BLaER1 (cell line): ENCODE data around the gene CAPN5.
A peak's percentile ranks its signal among the peaks of the same experiment; 100 is the strongest.

Experiments
- H3K27ac ChIP-seq: shearing (Covaris generic); formaldehyde crosslinking; 2 replicates; pipeline ENCODE4 v1.8.1; 2022
- H3K27me3 ChIP-seq: shearing (Covaris generic); formaldehyde crosslinking; 2 replicates; pipeline ENCODE4 v1.8.1; 2022
- H3K36me3 ChIP-seq: shearing (Covaris generic); formaldehyde crosslinking; 2 replicates; pipeline ENCODE4 v1.8.1; 2022
- H3K4me1 ChIP-seq: shearing (Covaris generic); formaldehyde crosslinking; 2 replicates; pipeline ENCODE4 v1.8.1; 2022
- H3K4me2 ChIP-seq: shearing (Covaris generic); formaldehyde crosslinking; 2 replicates; pipeline ENCODE4 v1.8.1; 2022
- H3K4me3 ChIP-seq: shearing (Covaris generic); formaldehyde crosslinking; 2 replicates; pipeline ENCODE4 v1.8.1; 2022
- H3K9ac ChIP-seq: shearing (Covaris generic); formaldehyde crosslinking; 2 replicates; pipeline ENCODE4 v1.8.1; 2022
- H3K9me3 ChIP-seq: shearing (Covaris generic); formaldehyde crosslinking; 2 replicates; pipeline ENCODE4 v1.8.1; 2022
- H4K20me1 ChIP-seq: shearing (Covaris generic); formaldehyde crosslinking; 2 replicates; pipeline ENCODE4 v1.8.1; 2022
- Cebpa-rat ChIP-seq: shearing (Covaris generic); IDR thresholded peaks from 2 replicates; pipeline ENCODE4 v1.8.1; 2022

Gene CAPN5

DNA sequence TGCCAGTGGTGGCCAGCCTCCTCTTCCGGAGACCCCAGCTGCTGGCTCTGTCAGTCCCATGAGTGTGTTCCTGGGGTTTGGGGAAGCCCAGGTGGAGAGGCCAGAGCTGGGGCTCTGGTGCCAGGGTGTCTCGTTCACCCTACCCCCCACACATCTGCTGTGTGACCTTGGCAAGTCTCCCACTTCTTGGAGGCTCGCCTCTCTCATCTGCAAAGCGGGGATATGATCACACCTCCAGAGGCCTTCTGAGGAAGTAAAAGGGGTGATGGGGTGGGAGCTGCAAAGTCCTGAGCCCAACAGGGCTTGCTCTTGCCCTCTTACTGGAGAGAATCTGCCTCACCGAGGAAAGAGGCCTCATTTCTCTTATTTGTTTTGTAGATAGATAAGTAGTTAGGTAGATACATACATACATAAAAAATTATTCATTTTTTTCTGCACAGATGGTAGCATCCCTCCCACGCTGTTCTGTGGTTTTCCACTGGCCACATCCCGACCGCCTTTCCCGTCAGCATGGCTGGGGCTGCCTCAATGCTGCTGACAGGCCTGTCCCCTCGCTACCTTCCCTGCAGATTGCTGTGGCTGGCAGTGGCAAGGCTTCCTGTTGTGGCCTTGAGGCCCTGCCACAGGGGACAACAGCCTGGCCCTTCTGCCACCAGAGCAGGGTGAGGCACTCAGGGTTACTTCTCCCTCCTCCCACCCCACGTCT, 85.2 kb downstream of the CAPN5 start:
- Histone ChIP-seq H3K4me1 (peaks cover 94% of the 10 kb centered on the region), H3K9ac (peak overlapping the region; percentile 36; the same call in 1 of the 2 replicates)

DNA sequence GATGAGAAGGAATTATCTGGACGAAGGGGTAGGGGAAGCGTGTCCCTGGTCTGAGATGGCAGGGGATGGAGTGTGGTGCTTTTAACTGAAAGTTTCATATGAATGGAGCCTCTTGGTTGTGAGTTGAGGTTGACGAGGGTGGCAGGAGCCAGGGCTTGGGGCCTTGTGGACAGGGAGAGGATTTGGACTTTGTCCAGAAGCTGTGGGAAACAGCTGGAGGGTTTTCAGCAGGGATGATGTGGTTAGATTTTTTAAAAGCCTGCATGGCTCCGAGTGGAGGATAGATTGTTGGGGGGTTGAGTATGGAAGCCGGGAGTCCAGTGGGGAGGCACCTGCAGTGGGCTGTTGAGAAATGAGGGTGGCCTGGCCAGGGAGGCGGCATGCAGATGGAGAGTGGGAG, 86.1 kb downstream of the CAPN5 start:
- Histone ChIP-seq H3K27me3 (no peaks in the 10 kb centered on the region), H3K9me3 (no peaks in the 10 kb centered on the region), H3K36me3 (no peaks in the 10 kb centered on the region), H3K27ac (peak overlapping the region; percentile 72), H3K4me2 (peak overlapping the region; percentile 94), H3K4me1 (peaks cover 86% of the 10 kb centered on the region), H3K9ac (peak overlapping the region; percentile 36; the same call in 1 of the 2 replicates), H4K20me1 (no peaks in the 10 kb centered on the region), H3K4me3 (peak overlapping the region; percentile 15; the same call in 1 of the 2 replicates)
- TF ChIP-seq Cebpa-rat = no peak

More for the DNA sequence above, 85.2 kb downstream of the CAPN5 start:
- H3K27ac ChIP-seq = peak overlapping the region; percentile 72
- H3K27me3 ChIP-seq = no peaks in the 10 kb centered on the region
- H3K4me3 ChIP-seq = peak overlapping the region; percentile 15; the same call in 1 of the 2 replicates
- TF ChIP-seq Cebpa-rat = no peak
- H3K4me2 ChIP-seq = peak overlapping the region; percentile 94
- H3K9me3 ChIP-seq = no peaks in the 10 kb centered on the region
- no peaks in the 10 kb centered on the region for H3K36me3 ChIP-seq
- no peaks in the 10 kb centered on the region for H4K20me1 ChIP-seq

DNA sequence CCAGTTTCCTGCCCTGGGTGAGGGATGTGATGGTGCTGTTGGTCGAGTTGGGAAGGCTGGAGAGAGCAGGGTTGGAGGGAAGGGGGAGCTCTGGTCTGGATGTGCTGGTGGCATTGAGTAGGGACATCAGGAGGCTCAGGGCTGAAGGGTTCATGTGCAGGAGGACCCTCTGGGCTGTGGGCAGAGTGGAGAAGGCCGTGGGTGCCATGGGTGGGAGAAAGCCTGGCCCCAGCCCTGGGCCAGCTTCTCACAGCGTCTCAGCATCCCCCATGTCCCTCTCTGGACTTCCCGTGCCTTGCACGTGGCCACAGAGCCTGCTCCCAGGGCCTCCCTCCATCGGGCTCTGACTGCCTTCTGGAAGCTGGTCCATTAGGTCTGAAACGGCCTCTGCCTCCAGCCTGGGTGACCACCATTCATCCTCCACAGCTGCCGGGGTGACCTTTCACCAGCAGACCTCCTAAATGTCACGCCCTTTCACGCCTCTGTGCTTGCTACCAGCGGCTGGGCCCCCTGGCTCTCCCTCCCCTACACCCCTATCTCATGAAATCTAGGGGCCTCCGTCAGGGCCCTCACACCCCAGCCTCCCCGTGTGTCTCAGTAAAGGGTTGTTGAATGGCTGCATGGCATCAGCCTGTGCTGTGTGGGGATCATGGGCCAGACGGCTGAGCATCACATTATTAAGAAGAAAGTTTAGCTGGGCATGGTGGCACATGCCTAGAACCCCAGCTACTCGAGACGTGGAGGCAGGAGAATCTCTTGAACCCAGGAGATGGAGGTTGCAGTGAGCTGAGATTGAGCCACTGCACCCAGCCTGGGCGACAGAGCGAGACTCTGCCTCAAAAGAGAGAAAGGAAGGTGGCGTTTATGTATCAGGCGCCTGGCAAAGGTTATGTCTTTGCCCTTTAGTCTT, 86.8 kb downstream of the CAPN5 start:
- Histone ChIP-seq H3K36me3 (no peaks in the 10 kb centered on the region), H4K20me1 (no peaks in the 10 kb centered on the region), H3K4me1 (peaks cover 80% of the 10 kb centered on the region), H3K4me2 (peak overlapping the region; percentile 94), H3K9me3 (no peaks in the 10 kb centered on the region), H3K4me3 (peak overlapping the region; percentile 15; the same call in 1 of the 2 replicates), H3K27ac (peak overlapping the region; percentile 72), H3K9ac (no peak overlapping the region), H3K27me3 (no peaks in the 10 kb centered on the region)
- TF ChIP-seq Cebpa-rat = no peak

DNA sequence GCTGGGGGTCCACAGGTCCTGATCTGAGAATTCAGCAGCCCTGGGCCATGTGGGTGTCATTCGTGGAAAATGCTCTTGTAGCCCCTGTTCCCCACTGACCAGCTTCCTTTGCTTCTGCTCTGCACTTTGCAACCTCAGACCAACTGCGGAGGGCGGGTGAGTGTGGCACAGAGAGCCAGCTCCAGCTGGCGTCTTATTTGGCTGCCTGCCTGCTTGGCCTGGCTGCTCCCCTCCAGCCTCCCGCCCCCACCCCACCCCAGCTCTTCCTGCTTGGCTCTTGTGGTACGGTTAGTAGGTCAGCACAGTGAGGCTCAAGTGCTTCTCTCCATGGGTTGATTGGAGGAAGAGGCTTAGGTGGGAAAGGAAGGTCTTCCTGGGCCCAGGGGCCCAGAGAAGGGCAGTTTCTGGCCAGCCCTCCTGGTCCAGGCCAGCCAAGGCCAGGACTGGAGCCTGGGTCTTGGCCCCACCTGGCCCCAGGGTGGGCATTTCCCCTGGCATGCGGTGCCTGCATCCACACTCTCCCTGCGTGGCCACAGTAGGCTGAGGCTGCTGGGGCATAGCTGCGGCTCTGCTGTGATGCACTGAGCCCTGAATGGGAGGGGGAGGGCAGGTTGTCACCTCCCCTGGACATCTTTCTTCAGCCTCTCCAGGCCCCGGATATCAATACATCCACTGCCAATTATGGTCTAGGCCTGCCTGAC, 87.8 kb downstream of the CAPN5 start:
- no peak overlapping the region for H3K4me3 ChIP-seq
- H3K4me1 ChIP-seq = peaks cover 70% of the 10 kb centered on the region
- H3K27me3 ChIP-seq = no peaks in the 10 kb centered on the region
- H3K4me2 ChIP-seq = peak overlapping the region; percentile 94
- peak overlapping the region; percentile 72 for H3K27ac ChIP-seq
- no peaks in the 10 kb centered on the region for H3K36me3 ChIP-seq
- peak overlapping the region; percentile 53; the same call in 1 of the 2 replicates for H3K9ac ChIP-seq
- TF ChIP-seq Cebpa-rat = no peak
- H4K20me1 ChIP-seq = no peaks in the 10 kb centered on the region
- H3K9me3 ChIP-seq = no peaks in the 10 kb centered on the region

DNA sequence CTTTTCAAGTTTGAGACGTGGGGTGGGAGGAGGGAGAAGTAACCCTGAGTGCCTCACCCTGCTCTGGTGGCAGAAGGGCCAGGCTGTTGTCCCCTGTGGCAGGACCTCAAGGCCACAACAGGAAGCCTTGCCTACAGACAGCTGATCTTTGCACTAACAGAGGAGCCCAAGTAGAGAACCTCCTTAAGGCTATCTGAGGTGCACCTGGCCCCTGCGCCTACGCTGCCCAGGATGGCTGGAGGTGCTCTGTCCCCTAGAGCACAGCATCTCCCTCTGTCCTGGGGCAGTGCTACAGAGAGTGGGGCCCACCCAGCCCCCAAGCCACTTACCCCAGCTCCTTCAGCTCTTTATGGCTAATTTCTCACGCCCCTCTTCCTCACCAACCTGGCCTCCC, 88.3 kb downstream of the CAPN5 start:
- H3K4me1 ChIP-seq = peaks cover 64% of the 10 kb centered on the region
- H3K9ac ChIP-seq = no peak overlapping the region
- H3K27me3 ChIP-seq = no peaks in the 10 kb centered on the region
- no peaks in the 10 kb centered on the region for H3K36me3 ChIP-seq
- TF ChIP-seq Cebpa-rat = no peak
- H4K20me1 ChIP-seq = no peaks in the 10 kb centered on the region
- no peak overlapping the region for H3K4me3 ChIP-seq
- no peak overlapping the region; the same call in 1 of the 2 replicates for H3K27ac ChIP-seq
- H3K4me2 ChIP-seq = peak overlapping the region; percentile 94
- H3K9me3 ChIP-seq = no peaks in the 10 kb centered on the region

DNA sequence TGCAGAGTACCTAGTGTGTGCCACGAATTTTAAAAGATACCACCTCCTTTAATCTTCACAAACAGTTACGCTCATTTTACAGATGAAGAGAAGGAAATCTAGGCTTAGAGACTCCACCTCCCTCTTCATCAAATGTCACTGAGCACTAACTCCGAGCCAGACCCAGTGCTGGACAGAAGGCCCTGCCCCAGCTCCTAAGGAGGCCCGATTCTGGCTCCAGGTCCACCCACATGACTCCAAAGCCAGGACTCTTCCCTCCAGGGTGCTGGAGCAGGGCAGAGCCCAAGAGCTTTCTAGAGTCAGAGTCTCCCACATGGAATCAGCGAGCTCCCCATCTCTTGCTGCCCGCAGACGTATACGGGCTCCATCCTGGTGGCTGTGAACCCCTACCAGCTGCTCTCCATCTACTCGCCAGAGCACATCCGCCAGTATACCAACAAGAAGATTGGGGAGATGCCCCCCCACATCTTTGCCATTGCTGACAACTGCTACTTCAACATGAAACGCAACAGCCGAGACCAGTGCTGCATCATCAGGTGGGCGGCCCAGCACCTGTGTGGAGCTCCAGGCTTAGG, 88.9 kb downstream of the CAPN5 start:
- Histone ChIP-seq H3K4me3 (no peak overlapping the region), H3K27me3 (no peaks in the 10 kb centered on the region), H3K4me1 (peaks cover 59% of the 10 kb centered on the region), H3K4me2 (peak overlapping the region; percentile 94), H3K9me3 (no peaks in the 10 kb centered on the region), H4K20me1 (no peaks in the 10 kb centered on the region), H3K9ac (no peak overlapping the region), H3K27ac (no peak overlapping the region; the same call in 1 of the 2 replicates), H3K36me3 (no peaks in the 10 kb centered on the region)
- no peak for TF ChIP-seq Cebpa-rat

DNA sequence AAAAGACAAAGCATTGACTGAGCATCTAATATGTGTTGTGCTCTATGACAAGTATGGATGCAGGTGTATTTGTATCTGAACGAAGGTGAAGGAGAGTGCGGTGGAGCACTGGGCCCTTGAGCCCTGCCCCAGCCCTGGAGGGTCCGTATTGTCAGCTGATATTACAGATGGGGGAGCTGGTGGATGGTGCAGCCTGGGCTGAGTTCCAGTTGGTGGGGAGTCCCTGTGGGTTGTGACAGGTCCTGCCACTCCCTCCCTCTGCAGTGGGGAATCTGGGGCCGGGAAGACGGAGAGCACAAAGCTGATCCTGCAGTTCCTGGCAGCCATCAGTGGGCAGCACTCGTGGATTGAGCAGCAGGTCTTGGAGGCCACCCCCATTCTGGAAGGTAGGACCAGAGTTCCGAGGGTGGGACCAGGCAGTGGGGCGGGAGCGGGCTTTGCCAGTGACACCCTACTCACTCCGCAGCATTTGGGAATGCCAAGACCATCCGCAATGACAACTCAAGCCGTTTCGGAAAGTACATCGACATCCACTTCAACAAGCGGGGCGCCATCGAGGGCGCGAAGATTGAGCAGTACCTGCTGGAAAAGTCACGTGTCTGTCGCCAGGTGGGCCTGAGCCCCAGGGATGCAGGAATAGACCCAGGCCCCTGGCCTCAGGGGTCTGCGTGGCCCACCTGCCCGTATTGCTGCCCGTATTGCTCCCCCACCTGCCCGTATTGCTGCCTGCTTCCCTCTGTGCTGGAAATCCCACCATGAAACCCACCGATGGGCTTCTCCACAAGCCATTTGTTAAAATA, 89.8 kb downstream of the CAPN5 start:
- no peak overlapping the region for H3K4me2 ChIP-seq
- H3K36me3 ChIP-seq = no peaks in the 10 kb centered on the region
- TF ChIP-seq Cebpa-rat = no peak
- no peak overlapping the region for H3K4me3 ChIP-seq
- H3K27me3 ChIP-seq = no peaks in the 10 kb centered on the region
- H3K4me1 ChIP-seq = peaks cover 49% of the 10 kb centered on the region
- H4K20me1 ChIP-seq = no peaks in the 10 kb centered on the region
- H3K9me3 ChIP-seq = no peaks in the 10 kb centered on the region
- no peak overlapping the region for H3K9ac ChIP-seq
- no peak overlapping the region for H3K27ac ChIP-seq

DNA sequence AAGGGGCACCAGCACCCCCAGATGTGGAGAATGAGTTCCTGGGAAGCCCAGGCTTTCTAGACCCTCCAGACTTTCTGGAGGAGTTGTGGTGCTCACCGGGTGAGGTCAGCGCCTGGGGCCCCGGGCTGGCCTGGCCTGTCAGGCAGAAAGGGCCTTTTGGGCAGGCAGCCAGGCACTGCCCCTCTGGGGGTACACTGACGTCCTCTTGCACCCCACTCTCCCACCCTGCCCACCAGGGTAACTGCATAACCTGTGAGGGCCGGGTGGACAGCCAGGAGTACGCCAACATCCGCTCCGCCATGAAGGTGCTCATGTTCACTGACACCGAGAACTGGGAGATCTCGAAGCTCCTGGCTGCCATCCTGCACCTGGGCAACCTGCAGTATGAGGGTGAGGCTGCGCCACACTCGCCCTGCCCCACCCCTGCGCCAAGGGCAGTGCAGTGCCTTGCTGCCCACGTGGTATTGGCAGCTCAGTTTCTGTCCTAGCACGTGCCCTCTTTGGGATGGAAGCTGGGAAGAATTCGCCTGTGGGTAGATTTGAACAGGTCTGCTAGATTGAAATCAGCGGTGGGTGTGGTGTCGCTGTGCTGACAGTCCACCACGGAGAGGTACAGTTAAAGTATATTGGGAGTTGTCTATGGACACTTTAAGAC, 91.4 kb downstream of the CAPN5 start:
- no peak for TF ChIP-seq Cebpa-rat
- no peaks in the 10 kb centered on the region for H3K9me3 ChIP-seq
- no peaks in the 10 kb centered on the region for H4K20me1 ChIP-seq
- H3K36me3 ChIP-seq = no peaks in the 10 kb centered on the region
- H3K9ac ChIP-seq = no peak overlapping the region
- H3K4me3 ChIP-seq = no peak overlapping the region
- H3K4me1 ChIP-seq = peaks cover 33% of the 10 kb centered on the region
- no peaks in the 10 kb centered on the region for H3K27me3 ChIP-seq
- no peak overlapping the region for H3K27ac ChIP-seq
- no peak overlapping the region for H3K4me2 ChIP-seq
